HG02610 (cell line): Measurements from ENCODE around the gene SIPA1L2.

Source experiments
- ATAC-seq: cut with Tn5 transposase; IDR thresholded peaks from one replicate; pipeline ENCODE4 v1.9.1; 2021; ENCODE audit warnings: mild to moderate bottlenecking, moderate library complexity; ENCODE audit not compliant: unreplicated experiment

SIPA1L2 gene

DNA sequence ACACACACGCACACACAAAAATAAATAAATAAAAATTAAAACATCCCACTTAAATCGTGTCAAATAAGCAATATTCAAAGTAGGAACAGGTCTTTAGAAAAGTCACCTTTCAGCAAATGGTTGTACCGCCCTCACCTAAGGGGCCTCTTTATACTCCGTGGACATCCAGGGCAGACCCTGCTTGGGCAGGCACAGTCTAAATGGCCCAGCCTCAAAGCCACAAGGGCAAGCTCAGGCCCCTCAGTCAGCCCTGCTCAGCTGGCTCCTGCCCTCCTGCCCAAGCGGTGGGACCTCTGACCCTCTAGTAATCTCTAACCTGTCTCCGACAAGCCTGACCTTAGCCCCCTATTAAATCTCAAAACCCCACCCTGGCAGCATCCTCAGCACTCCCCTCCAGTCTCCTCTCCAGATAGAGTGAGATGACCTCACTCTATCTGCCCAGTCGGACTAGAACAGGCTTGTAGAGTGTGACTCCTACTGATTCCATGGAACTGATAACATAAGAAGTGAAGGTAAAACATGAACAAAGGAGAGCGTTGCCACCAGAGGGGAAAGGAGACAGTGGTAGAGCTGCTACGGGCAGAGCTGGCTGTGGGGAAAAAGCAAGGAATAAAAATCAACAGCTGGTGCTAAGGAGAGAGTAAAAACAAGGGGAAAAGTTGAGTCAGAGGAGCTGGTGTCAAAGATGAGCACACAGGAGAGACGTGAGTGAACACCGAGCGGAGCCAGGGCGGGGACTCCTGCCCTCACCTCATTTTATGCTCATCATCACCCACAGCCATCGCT lies 36.0 kb downstream of the SIPA1L2 start:
- no peak for ATAC-seq

DNA sequence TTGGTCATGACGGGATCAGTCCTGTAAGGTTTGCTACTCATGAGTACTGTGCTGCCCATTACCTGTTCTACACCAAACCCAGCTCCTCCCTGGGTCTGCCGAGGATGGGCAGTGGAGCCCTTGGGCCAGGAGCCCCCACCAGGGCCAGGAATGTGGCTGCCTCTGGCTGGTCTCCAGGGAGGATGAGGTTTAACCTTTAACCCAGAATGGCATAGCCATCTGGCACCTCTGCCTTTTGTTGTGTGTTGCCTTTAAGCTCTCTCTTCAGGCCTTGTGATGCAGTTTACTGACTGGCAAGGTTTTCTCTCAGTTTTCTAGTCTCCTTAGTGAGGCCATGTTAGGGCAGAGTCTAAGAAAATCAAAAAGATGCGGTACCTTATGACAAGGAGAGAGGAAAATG lies 38.6 kb downstream of the SIPA1L2 start:
- ATAC-seq, result no peak

DNA sequence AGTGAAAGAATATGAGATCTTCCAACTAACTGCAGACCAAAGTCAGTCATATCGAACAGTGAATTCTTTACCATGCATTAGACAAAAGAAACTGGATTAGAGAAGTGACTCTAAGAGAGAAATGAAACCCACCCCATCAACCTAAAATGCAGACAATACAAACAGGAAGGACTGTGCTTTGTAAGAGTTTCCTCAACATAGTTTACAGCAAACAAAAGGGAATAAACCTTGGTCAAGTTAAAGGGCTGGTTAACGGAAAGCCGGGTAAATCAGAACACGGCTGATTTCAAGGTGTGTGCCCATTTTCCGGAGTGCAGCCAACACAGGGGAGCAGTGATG lies 39.2 kb downstream of the SIPA1L2 start:
- ATAC-seq, result no peak

DNA sequence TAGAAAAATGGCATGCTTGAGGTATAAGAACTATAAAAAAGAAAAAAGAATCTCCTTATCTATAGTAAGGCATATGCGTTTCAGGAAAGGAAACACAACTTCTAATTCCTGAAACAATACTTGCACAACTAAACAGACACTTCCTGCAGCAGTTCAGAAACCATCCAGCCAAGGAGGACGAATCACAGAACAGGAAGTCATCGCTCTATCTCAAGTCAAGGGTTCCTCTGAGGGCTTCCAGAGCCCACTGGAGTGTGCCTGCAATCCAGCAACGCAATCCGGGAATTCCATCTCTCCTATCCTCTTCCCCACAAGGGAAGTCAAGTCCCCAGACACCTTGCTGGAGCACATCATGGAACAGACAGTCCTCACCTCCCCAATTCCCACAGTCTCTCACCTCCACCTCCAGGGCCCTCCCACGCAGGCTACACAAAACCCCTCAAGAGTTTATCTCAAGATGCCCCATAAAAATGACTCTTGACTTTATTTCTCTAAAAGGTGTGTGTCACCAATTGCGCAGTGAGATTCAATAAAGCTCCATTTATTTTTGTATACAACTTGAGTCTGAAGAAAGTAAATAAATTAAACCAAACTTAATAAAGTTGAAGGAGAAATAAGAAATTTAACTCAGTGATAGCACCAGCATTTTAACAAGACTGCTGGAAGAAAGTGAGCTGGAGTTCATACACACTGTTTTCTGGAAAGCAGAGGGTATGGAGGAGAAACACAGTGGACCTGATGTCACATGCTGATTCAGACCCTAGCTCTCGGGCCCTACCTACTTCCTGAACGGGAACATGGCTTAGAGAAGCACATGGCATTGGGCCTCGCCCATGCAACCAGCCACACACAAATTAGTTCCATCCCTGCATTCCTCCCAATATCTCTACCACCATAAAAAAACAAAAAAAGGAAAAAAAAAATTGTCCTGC lies 39.9 kb downstream of the SIPA1L2 start:
- no peak for ATAC-seq

DNA sequence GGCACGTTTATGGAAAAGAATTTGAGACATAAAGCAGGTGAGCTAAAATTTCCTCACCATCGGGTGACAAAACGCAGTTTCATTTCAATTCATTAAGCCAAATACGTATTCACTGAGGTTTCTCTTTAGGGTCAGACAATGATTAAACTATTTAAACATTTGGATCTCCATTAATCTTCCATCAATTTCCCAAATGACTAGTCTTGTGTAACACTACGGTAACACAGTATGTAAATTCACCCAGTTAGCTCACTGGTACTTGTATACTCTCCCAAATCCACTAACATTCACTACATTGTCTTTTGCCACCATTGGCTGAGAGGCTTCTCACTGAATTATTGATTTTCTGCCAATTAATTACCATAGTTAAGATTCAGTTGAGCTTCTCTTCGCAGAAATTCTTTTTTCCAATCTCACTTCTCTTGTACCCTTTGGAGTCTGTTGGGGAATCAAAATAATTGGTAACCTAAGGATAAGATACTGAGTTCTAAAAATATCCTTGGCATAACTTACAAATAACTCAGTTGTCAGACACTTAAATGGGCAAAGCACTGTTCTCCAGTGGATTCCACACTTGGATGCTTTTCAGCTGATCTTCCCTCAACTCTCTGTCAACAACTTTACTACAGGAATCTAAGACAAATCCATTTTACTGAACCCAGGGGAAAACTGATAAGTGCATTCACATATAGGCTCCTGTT lies 40.7 kb downstream of the SIPA1L2 start:
- ATAC-seq, result no peak

DNA sequence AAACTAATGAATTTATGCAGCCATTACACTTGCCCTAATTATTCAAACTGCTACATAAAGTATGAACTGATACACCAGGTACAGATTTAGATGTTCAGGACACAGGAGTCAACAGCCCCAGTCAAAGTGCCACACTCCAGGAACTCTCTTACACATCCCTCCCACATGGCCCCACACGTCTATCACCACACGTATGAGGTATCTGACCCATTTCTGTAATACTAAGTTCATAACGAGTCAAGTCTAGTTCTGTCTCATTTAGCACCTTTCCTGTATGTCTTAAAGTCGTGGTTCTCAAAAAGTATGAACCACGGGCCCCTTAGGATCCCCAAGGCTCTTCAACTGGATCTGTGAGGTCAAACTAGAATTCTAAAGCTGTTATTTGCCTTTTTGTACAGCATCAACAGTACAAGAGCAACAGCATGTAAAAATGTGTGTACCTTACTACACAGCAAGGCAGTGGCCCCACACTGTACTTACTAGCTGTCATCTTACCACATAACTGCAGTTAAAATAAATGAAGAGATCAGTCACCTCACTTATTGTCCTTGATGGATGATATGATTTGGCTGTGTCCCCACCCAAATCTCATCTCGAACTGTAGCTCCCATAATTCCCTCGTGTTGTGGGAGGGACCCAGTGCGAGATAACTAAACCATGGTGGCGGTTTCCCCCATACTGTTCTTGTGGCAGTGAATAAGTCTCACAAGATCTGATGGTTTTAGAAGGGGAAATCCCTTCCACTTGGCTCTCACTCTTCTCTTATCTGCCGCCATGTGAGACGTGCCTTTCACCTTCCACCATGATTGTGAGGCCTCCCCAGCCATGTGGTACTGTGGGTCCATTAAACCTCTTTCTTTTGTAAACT lies 42.6 kb downstream of the SIPA1L2 start:
- ATAC-seq, result no peak

DNA sequence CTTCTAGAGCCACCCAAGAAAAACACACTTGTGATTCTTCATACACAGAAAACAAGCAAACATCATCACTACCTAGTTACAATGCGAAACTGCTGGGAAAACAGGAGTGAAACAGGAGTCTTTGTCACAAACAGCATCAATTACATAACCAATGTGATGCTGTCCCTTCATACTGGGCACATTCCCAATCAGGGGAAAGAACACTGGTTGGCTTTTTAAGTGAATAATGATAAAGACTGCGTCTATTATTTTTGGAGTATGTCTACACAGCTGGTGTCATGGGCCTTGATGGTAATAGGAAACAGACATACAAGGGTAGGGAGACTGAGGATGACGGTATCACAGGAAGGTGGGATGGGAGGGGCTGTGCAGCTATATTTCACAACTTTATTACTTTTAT lies 43.3 kb downstream of the SIPA1L2 start:
- ATAC-seq, result no peak

DNA sequence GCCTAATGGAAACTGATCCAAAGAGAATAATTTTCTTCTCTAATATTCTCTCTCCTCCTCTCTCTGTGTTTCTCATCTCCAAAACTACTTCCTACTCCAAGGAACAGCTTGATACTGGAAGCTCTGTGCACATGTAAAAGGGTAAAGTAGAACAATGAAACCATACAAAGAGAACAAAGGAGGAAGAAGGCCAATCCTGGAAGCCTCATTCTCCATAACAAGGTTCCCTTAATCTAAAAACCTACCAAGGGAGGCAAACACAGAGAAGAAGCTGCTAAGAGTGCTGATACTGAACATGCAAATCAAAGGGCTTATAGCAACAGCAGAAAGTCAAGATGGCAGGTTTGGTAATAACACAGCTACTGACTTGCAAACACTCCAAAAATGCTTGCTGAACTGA lies 44.4 kb downstream of the SIPA1L2 start:
- ATAC-seq, result no peak

DNA sequence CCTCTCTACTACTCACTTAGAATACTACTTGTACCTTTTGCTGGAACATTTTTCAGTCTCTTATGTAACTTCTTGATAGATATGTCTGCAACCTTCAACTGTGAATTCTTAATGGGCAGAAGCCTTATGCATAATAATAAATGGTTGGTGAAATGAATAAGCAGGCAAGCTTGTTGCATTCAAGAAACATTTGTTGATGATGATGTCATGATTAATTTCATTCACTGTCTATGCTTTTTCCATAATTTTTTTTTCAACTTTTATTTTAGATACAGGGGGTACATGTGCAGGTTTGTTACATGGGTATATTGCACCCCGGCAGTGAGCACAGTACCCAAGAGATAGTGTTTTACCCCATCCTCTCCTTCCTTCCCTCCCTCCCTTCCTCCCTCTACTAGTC lies 48.0 kb downstream of the SIPA1L2 start:
- no peak for ATAC-seq
